C4-2B (cell line): Measurements from ENCODE around the gene MASP2.

Experiments used
- ZFX ChIP-seq: fragments of 450-650 bp; IDR thresholded peaks from 2 replicates; pipeline ENCODE4 v1.6.1; 2017
- TF ChIP-seq, protein P1 (sequence below): fragments of 450-650 bp; conservative IDR thresholded peaks from 2 replicates; pipeline ENCODE4 v1.5.1; 2017; ENCODE audit warnings: mild to moderate bottlenecking

DNA sequence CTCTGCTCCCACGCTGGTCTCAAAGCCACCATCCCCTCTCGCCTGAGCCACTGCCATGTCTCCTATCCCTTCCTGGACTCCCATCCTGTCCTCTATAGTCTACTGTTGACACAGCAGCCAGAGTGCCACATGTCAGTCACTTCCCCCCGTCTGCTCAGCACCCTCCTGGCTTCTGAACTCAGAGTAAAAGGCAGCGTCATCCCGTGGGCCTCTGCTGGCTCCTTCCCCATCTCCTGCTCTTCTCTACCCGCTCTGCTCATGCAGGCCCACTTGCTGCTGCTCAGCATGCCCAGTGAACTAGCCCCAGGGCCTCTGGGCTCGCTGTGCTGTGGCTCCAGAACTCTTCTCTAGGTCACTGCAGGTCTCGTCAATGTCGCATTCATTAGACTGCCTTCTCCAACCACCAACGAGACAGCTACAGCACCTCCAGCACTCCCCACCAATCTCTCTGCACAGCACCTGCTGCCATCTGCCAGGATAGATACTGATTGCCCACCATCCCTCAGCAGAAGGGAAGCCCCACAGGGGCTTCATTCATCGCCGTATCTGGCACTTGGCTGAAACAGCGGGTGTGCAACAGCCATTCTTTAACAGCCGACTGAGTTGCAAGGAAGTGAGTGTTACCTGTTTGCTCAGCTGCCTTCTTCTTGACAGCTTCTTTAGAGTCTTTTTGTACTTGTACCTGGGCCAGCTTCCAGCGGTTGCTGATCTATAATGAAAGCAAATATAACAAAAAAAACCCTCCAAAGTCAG lies 24.6 kb upstream of the MASP2 start:
- TF ChIP-seq, protein P1, sequence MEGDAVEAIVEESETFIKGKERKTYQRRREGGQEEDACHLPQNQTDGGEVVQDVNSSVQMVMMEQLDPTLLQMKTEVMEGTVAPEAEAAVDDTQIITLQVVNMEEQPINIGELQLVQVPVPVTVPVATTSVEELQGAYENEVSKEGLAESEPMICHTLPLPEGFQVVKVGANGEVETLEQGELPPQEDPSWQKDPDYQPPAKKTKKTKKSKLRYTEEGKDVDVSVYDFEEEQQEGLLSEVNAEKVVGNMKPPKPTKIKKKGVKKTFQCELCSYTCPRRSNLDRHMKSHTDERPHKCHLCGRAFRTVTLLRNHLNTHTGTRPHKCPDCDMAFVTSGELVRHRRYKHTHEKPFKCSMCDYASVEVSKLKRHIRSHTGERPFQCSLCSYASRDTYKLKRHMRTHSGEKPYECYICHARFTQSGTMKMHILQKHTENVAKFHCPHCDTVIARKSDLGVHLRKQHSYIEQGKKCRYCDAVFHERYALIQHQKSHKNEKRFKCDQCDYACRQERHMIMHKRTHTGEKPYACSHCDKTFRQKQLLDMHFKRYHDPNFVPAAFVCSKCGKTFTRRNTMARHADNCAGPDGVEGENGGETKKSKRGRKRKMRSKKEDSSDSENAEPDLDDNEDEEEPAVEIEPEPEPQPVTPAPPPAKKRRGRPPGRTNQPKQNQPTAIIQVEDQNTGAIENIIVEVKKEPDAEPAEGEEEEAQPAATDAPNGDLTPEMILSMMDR = no peak
- no peak for TF ChIP-seq ZFX
